Prostate gland (tissue), 2 donors: ENCODE results near the gene RCN2.

Source experiments
- POLR2A ChIP-seq: fragments of 450-650 bp; IDR thresholded peaks from one replicate; pipeline ENCODE4 v1.6.1; 2016; ENCODE audit warnings: antibody characterized with exemption, mild to moderate bottlenecking
- POLR2AphosphoS5 ChIP-seq: sonication (generic); formaldehyde crosslinking; IDR thresholded peaks from one replicate; pipeline ENCODE4 v1.6.1; 2017; ENCODE audit warnings: antibody characterized with exemption
- TF ChIP-seq, protein P1 (sequence below), 4 experiments: fragments of 200-600 bp in 2 of 4; fragments of 450-650 bp in 2 of 4; sonication (generic) in 2 of 4; IDR thresholded peaks; 1 replicate in 3 of 4; 2 replicates in 1 of 4; pipeline ENCODE4 v1.5.1; 2016 to 2019; ENCODE audit warnings: antibody characterized with exemption in 4 of 4, mild to moderate bottlenecking in 2 of 4, moderate library complexity in 2 of 4

DNA sequence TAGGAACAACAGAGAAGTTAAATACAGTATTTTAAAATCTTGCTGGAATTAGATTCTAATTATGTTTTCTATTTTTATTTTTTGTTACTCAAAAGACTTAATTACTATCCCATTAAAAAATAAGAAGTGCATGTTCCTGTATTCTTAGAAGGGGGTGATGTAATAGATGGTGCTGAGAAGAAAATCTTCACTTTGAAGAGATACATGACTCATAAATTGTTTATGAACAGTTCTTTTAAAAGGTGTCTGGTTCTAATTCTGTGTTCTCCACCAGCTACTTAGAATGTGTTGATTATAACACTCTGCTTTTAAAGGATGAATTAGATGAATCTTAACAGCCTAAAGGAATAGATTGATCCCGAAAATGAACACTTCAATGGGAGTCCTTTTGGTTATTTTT is 8.2 kb downstream of the RCN2 start:
- TF ChIP-seq POLR2A (no peak), POLR2AphosphoS5 (no peak)
- TF ChIP-seq, protein P1, sequence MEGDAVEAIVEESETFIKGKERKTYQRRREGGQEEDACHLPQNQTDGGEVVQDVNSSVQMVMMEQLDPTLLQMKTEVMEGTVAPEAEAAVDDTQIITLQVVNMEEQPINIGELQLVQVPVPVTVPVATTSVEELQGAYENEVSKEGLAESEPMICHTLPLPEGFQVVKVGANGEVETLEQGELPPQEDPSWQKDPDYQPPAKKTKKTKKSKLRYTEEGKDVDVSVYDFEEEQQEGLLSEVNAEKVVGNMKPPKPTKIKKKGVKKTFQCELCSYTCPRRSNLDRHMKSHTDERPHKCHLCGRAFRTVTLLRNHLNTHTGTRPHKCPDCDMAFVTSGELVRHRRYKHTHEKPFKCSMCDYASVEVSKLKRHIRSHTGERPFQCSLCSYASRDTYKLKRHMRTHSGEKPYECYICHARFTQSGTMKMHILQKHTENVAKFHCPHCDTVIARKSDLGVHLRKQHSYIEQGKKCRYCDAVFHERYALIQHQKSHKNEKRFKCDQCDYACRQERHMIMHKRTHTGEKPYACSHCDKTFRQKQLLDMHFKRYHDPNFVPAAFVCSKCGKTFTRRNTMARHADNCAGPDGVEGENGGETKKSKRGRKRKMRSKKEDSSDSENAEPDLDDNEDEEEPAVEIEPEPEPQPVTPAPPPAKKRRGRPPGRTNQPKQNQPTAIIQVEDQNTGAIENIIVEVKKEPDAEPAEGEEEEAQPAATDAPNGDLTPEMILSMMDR (IDR thresholded peaks at IDR 0.05): no peak
